CD8-positive, alpha-beta memory T cell (primary cell): Measurements from ENCODE around the gene FHL3. TPM values are rescaled to one million over a fixed set of nuclear protein-coding genes. Genes with fewer than 3 reads are reported as not detected.

ENCODE experiments used
- CTCF ChIA-PET: fragments of 350-600 bp; sonication (Branson Sonifier 250); formaldehyde crosslinking; loops from one replicate; lab custom pipeline; 2021; ENCODE audit warnings: antibody characterized with exemption; lab: Charles Lee
- POLR2A ChIA-PET: fragments of 350-600 bp; sonication (Branson Sonifier 250); formaldehyde crosslinking; loops from one replicate; lab custom pipeline; 2021; ENCODE audit warnings: antibody characterized with exemption; lab: Charles Lee
- DNase-seq, 5 donors: peaks; one replicate each; pipeline versions ENCODE4 v3.0.0 to v3.0.0-alpha.2; 2020 to 2022; ENCODE audit warnings: mixed read lengths in 1 of 5
- H3K27ac ChIP-seq: one replicate; pipeline ENCODE4 v1.7.0; 2013; ENCODE audit warnings: low read depth, mild to moderate bottlenecking, low read length, moderate library complexity
- H3K27me3 ChIP-seq: 2 replicates; pipeline ENCODE4 v1.7.0; 2013; ENCODE audit warnings: low read length, mild to moderate bottlenecking; ENCODE audit not compliant: insufficient read depth, poor library complexity, severe bottlenecking
- H3K36me3 ChIP-seq: 2 replicates; pipeline ENCODE4 v1.7.0; 2013; ENCODE audit warnings: mild to moderate bottlenecking, low read length, moderate library complexity; ENCODE audit not compliant: insufficient read depth
- H3K4me1 ChIP-seq: 2 replicates; pipeline ENCODE4 v1.7.0; 2013; ENCODE audit warnings: mild to moderate bottlenecking, low read length, moderate library complexity; ENCODE audit not compliant: insufficient read depth
- H3K4me3 ChIP-seq: 2 replicates; pipeline ENCODE4 v1.7.0; 2013; ENCODE audit warnings: mild to moderate bottlenecking, low read length
- H3K9me3 ChIP-seq: 2 replicates; pipeline ENCODE4 v1.7.0; 2013; ENCODE audit warnings: mild to moderate bottlenecking, low read length
- H3K27ac Mint-ChIP-seq, 8 donors: one replicate each; pipeline ENCODE4 v1.8.0; 2020 to 2021; ENCODE audit warnings: mixed read lengths in 8 of 8, mild to moderate bottlenecking in 6 of 8, inconsistent platforms in 3 of 8, moderate library complexity in 3 of 8
- H3K27me3 Mint-ChIP-seq, 2 donors: one replicate each; pipeline ENCODE4 v1.8.0; 2020 to 2021; ENCODE audit warnings: mixed read lengths in 2 of 2, mild to moderate bottlenecking in 1 of 2, moderate library complexity in 1 of 2
- H3K36me3 Mint-ChIP-seq, 3 donors: one replicate each; pipeline ENCODE4 v1.8.0; 2020 to 2021; ENCODE audit warnings: mixed read lengths in 3 of 3, inconsistent platforms in 1 of 3, mild to moderate bottlenecking in 1 of 3
- H3K4me1 Mint-ChIP-seq, 3 donors: one replicate each; pipeline ENCODE4 v1.8.0; 2020 to 2021; ENCODE audit warnings: mixed read lengths in 3 of 3, inconsistent platforms in 1 of 3, mild to moderate bottlenecking in 1 of 3
- H3K4me3 Mint-ChIP-seq, 7 donors: one replicate each; pipeline ENCODE4 v1.8.0; 2020 to 2021; ENCODE audit warnings: mixed read lengths in 7 of 7, mild to moderate bottlenecking in 6 of 7, moderate library complexity in 4 of 7, inconsistent platforms in 2 of 7
- H3K9me3 Mint-ChIP-seq, 5 donors: one replicate each; pipeline ENCODE4 v1.8.0; 2020 to 2022; ENCODE audit warnings: mixed read lengths in 5 of 5, mild to moderate bottlenecking in 3 of 5, moderate library complexity in 2 of 5, inconsistent platforms in 1 of 5
- polyA plus RNA-seq: library from polyadenylated mRNA; unstranded; fragments of 300-500 nt; fragmentation: Illumina TruSeq; gene quantifications from one replicate; pipeline ENCODE4 v1.2.3, GENCODE V29; 2021
- total RNA-seq, 2 experiments: library from RNA; stranded (reverse); gene quantifications; one replicate each; pipeline ENCODE4 v1.2.3, GENCODE V29; 2021

Gene FHL3
- total and polyA plus RNA-seq, 3 experiments from 2014 or later: 15.4 to 19.7 (median 17.5) TPM

- no peaks in the 10 kb centered on the region for H3K9me3 ChIP-seq
- peaks cover 11% of the 10 kb centered on the region for H3K4me1 ChIP-seq
- H3K36me3 ChIP-seq: no peaks in the 10 kb centered on the region
- peak within 1 kb of the TSS; percentile 26 for H3K4me3 ChIP-seq
- no peak within 1 kb of the TSS for H3K27ac ChIP-seq
- CTCF ChIA-PET: no interaction called here
- H3K27me3 ChIP-seq: peaks cover 36% of the 10 kb centered on the region
- Mint-ChIP-seq H3K27me3 (peaks cover 30 to 35% of the 10 kb centered on the region in 2 donors), H3K36me3 (no peaks in the 10 kb centered on the region), H3K27ac (no peak within 1 kb of the TSS), H3K4me3 (peak within 1 kb of the TSS; percentile 66 to 86 (median 77)), H3K9me3 (no peaks in the 10 kb centered on the region), H3K4me1 (peaks cover 11 to 21% (median 11%) of the 10 kb centered on the region in 3 donors)
- POLR2A ChIA-PET: interaction anchor here (0.9 to 1.2 kb wide), 2 partner anchors 16 kb away, joined by 3 to 4 read pairs; no protein-coding TSS in a partner anchor
- DNase-seq: peak in 2 of 5 donors; percentile 12 to 23
Observed at GRCh38 chr1:38046333-38046883, 41.1 kb upstream of the FHL3 start, which contains the start of gene POU3F1. Gene POU3F1 (minus strand): TSS chr1:38046793. CDS start chr1:38046743, 50 bp downstream.

- ChIA-PET CTCF (no interaction called here), POLR2A (interaction anchor here (1.2 kb wide), 1 partner anchor 15 kb away, joined by 4 read pairs; no protein-coding TSS in a partner anchor)
- Mint-ChIP-seq H3K4me3 (peak overlapping the region in 6 of 7 donors; percentile 15 to 69 (median 58)), H3K9me3 (no peaks in the 10 kb centered on the region), H3K36me3 (no peaks in the 10 kb centered on the region), H3K27me3 (peaks cover 36 to 38% of the 10 kb centered on the region in 2 donors), H3K27ac (no peak overlapping the region), H3K4me1 (peaks cover 11 to 21% (median 11%) of the 10 kb centered on the region in 3 donors)
- no peak overlapping the region for H3K27ac ChIP-seq
- peaks cover 36% of the 10 kb centered on the region for H3K27me3 ChIP-seq
- peaks cover 11% of the 10 kb centered on the region for H3K4me1 ChIP-seq
- peak in 1 of 5 donors; percentile 14 for DNase-seq
- H3K4me3 ChIP-seq: no peak overlapping the region
- H3K9me3 ChIP-seq: no peaks in the 10 kb centered on the region
- no peaks in the 10 kb centered on the region for H3K36me3 ChIP-seq
Observed at GRCh38 chr1:38045401-38046332, 40.4 kb upstream of the FHL3 start.

- ChIA-PET POLR2A (interaction anchor here (1.2 kb wide), 1 partner anchor 14 kb away, joined by 4 read pairs; no protein-coding TSS in a partner anchor), CTCF (interaction anchor here (1.0 kb wide), 1 partner anchor 27 kb away, joined by 3 read pairs; no protein-coding TSS in a partner anchor)
- Mint-ChIP-seq H3K27ac (no peak overlapping the region), H3K36me3 (no peaks in the 10 kb centered on the region), H3K4me1 (peaks cover 11 to 21% (median 11%) of the 10 kb centered on the region in 3 donors), H3K27me3 (peaks cover 43 to 48% of the 10 kb centered on the region in 2 donors), H3K4me3 (peak overlapping the region; percentile 54 to 86 (median 78)), H3K9me3 (no peaks in the 10 kb centered on the region)
- Histone ChIP-seq H3K27ac (no peak overlapping the region), H3K4me3 (no peak overlapping the region), H3K4me1 (peaks cover 11% of the 10 kb centered on the region), H3K9me3 (no peaks in the 10 kb centered on the region), H3K36me3 (no peaks in the 10 kb centered on the region), H3K27me3 (peaks cover 36% of the 10 kb centered on the region)
- no peak for DNase-seq
Observed at GRCh38 chr1:38044221-38045215, 39.2 kb upstream of the FHL3 start.

- H3K27me3 Mint-ChIP-seq: peaks cover 45 to 59% of the 10 kb centered on the region in 2 donors
- DNase-seq: no peak
- CTCF ChIA-PET: no interaction called here
- peaks cover 11% of the 10 kb centered on the region for H3K4me1 ChIP-seq
- peaks cover 11 to 21% (median 11%) of the 10 kb centered on the region in 3 donors for H3K4me1 Mint-ChIP-seq
- peak overlapping the region in 2 of 8 donors; percentile 27 to 77 for H3K27ac Mint-ChIP-seq
- peaks cover 36% of the 10 kb centered on the region for H3K27me3 ChIP-seq
- H3K36me3 Mint-ChIP-seq: no peaks in the 10 kb centered on the region
- peak overlapping the region in 5 of 7 donors; percentile 47 to 86 (median 64) for H3K4me3 Mint-ChIP-seq
- no peaks in the 10 kb centered on the region for H3K36me3 ChIP-seq
- H3K4me3 ChIP-seq: no peak overlapping the region
- no peaks in the 10 kb centered on the region for H3K9me3 Mint-ChIP-seq
- H3K27ac ChIP-seq: no peak overlapping the region
- POLR2A ChIA-PET: no interaction called here
- no peaks in the 10 kb centered on the region for H3K9me3 ChIP-seq
Observed at GRCh38 chr1:38043036-38043747, 37.9 kb upstream of the FHL3 start.

- peaks cover 9 to 18% (median 11%) of the 10 kb centered on the region in 3 donors for H3K4me1 Mint-ChIP-seq
- H3K4me3 ChIP-seq: no peak overlapping the region
- H3K4me3 Mint-ChIP-seq: peak overlapping the region in 3 of 7 donors; percentile 9 to 86 (median 63)
- no peaks in the 10 kb centered on the region for H3K36me3 Mint-ChIP-seq
- no peaks in the 10 kb centered on the region for H3K36me3 ChIP-seq
- POLR2A ChIA-PET: no interaction called here
- no peak overlapping the region for H3K27ac ChIP-seq
- peaks cover 36% of the 10 kb centered on the region for H3K27me3 ChIP-seq
- no peaks in the 10 kb centered on the region for H3K9me3 Mint-ChIP-seq
- H3K4me1 ChIP-seq: peaks cover 11% of the 10 kb centered on the region
- DNase-seq: no peak
- peak overlapping the region in 2 of 8 donors; percentile 27 to 52 for H3K27ac Mint-ChIP-seq
- CTCF ChIA-PET: interaction anchor here (1.1 kb wide), 1 partner anchor 15 kb away, joined by 3 read pairs; no protein-coding TSS in a partner anchor
- H3K9me3 ChIP-seq: no peaks in the 10 kb centered on the region
- H3K27me3 Mint-ChIP-seq: peaks cover 42 to 59% of the 10 kb centered on the region in 2 donors
Observed at GRCh38 chr1:38041936-38042834, 36.9 kb upstream of the FHL3 start.

GRCh38 chr1:38039331-38040088 lies 34.2 kb upstream of the FHL3 start:
- H3K9me3 Mint-ChIP-seq: peaks cover 0 to 2% (median 0%) of the 10 kb centered on the region in 5 donors
- ChIA-PET CTCF (interaction anchor here (1.1 kb wide), 1 partner anchor 9 kb away, joined by 3 read pairs; no protein-coding TSS in a partner anchor), POLR2A (no interaction called here)
- H3K4me3 Mint-ChIP-seq: peak overlapping the region in 1 of 7 donors; percentile 53
- Histone ChIP-seq H3K4me1 (peaks cover 6% of the 10 kb centered on the region), H3K27ac (no peak overlapping the region), H3K4me3 (no peak overlapping the region), H3K9me3 (no peaks in the 10 kb centered on the region), H3K27me3 (peaks cover 28% of the 10 kb centered on the region), H3K36me3 (no peaks in the 10 kb centered on the region)
- no peak for DNase-seq
- peaks cover 42 to 56% of the 10 kb centered on the region in 2 donors for H3K27me3 Mint-ChIP-seq
- H3K36me3 Mint-ChIP-seq: no peaks in the 10 kb centered on the region
- no peak overlapping the region for H3K27ac Mint-ChIP-seq
- peaks cover 4 to 10% (median 8%) of the 10 kb centered on the region in 3 donors for H3K4me1 Mint-ChIP-seq
